WTC11 (cell line): ENCODE results near the gene SRI. TPM values are rescaled to one million over a fixed set of nuclear protein-coding genes. Genes with fewer than 3 reads are reported as not detected.

ENCODE experiments used
- ATAC-seq: fragments of 200-7000 bp; cut with Tn5 transposase; 2 replicates; pipeline ENCODE4 v1.10.0; 2021; ENCODE audit warnings: mild to moderate bottlenecking, moderate library complexity
- CTCF ChIA-PET: fragments of 300-600 bp; sonication (Branson Sonifier 250); formaldehyde crosslinking; loops from one replicate; lab custom pipeline; 2021; ENCODE audit warnings: antibody characterized with exemption; lab: Charles Lee
- POLR2A ChIA-PET: fragments of 350-600 bp; sonication (Branson Sonifier 250); formaldehyde crosslinking; loops from one replicate; lab custom pipeline; 2021; ENCODE audit warnings: antibody characterized with exemption; lab: Charles Lee
- DNase-seq: peaks from one replicate; pipeline ENCODE4 v3.0.0; 2021; ENCODE audit warnings: low spot score
- H3K27ac Mint-ChIP-seq: 2 replicates; pipeline ENCODE4 v1.8.0; 2021; ENCODE audit warnings: mixed read lengths
- H3K27me3 Mint-ChIP-seq: 2 replicates; pipeline ENCODE4 v1.8.0; 2021; ENCODE audit warnings: low read depth, mild to moderate bottlenecking, moderate library complexity, mixed read lengths
- H3K36me3 Mint-ChIP-seq: 2 replicates; pipeline ENCODE4 v1.8.0; 2021; ENCODE audit warnings: mixed read lengths
- H3K4me1 Mint-ChIP-seq: 2 replicates; pipeline ENCODE4 v1.8.0; 2022; ENCODE audit warnings: mixed read lengths
- H3K4me3 Mint-ChIP-seq: 2 replicates; pipeline ENCODE4 v1.8.0; 2021; ENCODE audit warnings: mild to moderate bottlenecking, moderate library complexity, mixed read lengths
- H3K9me3 Mint-ChIP-seq: 2 replicates; pipeline ENCODE4 v1.8.0; 2021; ENCODE audit warnings: mixed read lengths
- AR ChIP-seq: fragments of 250-450 bp; sonication (Bioruptor Pico); IDR thresholded peaks from 2 replicates; pipeline ENCODE4 v1.9.0; 2021; ENCODE audit warnings: mild to moderate bottlenecking
- ATF6 ChIP-seq: sonication (generic); formaldehyde crosslinking; IDR thresholded peaks from 2 replicates; pipeline ENCODE4 v1.8.1; 2023; ENCODE audit warnings: mild to moderate bottlenecking, missing genetic modification reagents
- CBFB ChIP-seq: sonication (generic); formaldehyde crosslinking; IDR thresholded peaks from 2 replicates; pipeline ENCODE4 v1.8.1; 2022; ENCODE audit warnings: mild to moderate bottlenecking, low read depth, missing genetic modification reagents
- CREB1 ChIP-seq: sonication (generic); formaldehyde crosslinking; IDR thresholded peaks from 2 replicates; pipeline ENCODE4 v1.8.0; 2023; ENCODE audit warnings: mild to moderate bottlenecking, missing genetic modification reagents
- E2F1 ChIP-seq: sonication (generic); formaldehyde crosslinking; IDR thresholded peaks from 2 replicates; pipeline ENCODE4 v1.8.0; 2022; ENCODE audit warnings: mild to moderate bottlenecking, missing genetic modification reagents
- E2F4 ChIP-seq: sonication (generic); formaldehyde crosslinking; IDR thresholded peaks from 2 replicates; pipeline ENCODE4 v1.8.1; 2022; ENCODE audit warnings: low read depth, mild to moderate bottlenecking, moderate library complexity, missing genetic modification reagents, borderline replicate concordance
- ESRRA ChIP-seq: sonication (generic); formaldehyde crosslinking; IDR thresholded peaks from 2 replicates; pipeline ENCODE4 v1.8.1; 2022; ENCODE audit warnings: mild to moderate bottlenecking, missing genetic modification reagents, borderline replicate concordance
- GABPB1 ChIP-seq: sonication (generic); formaldehyde crosslinking; IDR thresholded peaks from 2 replicates; pipeline ENCODE4 v1.8.1; 2023; ENCODE audit warnings: mild to moderate bottlenecking, missing genetic modification reagents
- MLX ChIP-seq: sonication (generic); formaldehyde crosslinking; IDR thresholded peaks from 2 replicates; pipeline ENCODE4 v1.8.1; 2023; ENCODE audit warnings: mild to moderate bottlenecking, missing genetic modification reagents, moderate library complexity
- MXD4 ChIP-seq: fragments of 250-450 bp; sonication (Bioruptor Pico); IDR thresholded peaks from 2 replicates; pipeline ENCODE4 v1.8.0; 2021; ENCODE audit warnings: mild to moderate bottlenecking, moderate library complexity, borderline replicate concordance
- NFE2L1 ChIP-seq: sonication (generic); formaldehyde crosslinking; IDR thresholded peaks from 2 replicates; pipeline ENCODE4 v1.8.1; 2023; ENCODE audit warnings: missing genetic modification reagents
- SMAD4 ChIP-seq: sonication (generic); formaldehyde crosslinking; IDR thresholded peaks from 2 replicates; pipeline ENCODE4 v1.8.0; 2022; ENCODE audit warnings: mild to moderate bottlenecking, missing genetic modification reagents
- ZBTB21 ChIP-seq: sonication (generic); formaldehyde crosslinking; IDR thresholded peaks from 2 replicates; pipeline ENCODE4 v1.8.1; 2023; ENCODE audit warnings: mild to moderate bottlenecking, missing genetic modification reagents, borderline replicate concordance
- ZBTB43 ChIP-seq: sonication (generic); formaldehyde crosslinking; IDR thresholded peaks from 2 replicates; pipeline ENCODE4 v1.8.1; 2023; ENCODE audit warnings: mild to moderate bottlenecking, missing genetic modification reagents
- ZNF232 ChIP-seq: sonication (generic); formaldehyde crosslinking; IDR thresholded peaks from 2 replicates; pipeline ENCODE4 v1.8.0; 2022; ENCODE audit warnings: mild to moderate bottlenecking, missing genetic modification reagents
- ZNF423 ChIP-seq: fragments of 250-450 bp; sonication (Bioruptor Pico); IDR thresholded peaks from 2 replicates; pipeline ENCODE4 v2.1.2; 2022; ENCODE audit warnings: mild to moderate bottlenecking, moderate library complexity
- ZNF532 ChIP-seq: fragments of 250-450 bp; sonication (Bioruptor Pico); IDR thresholded peaks from 2 replicates; pipeline ENCODE4 v1.9.0; 2021; ENCODE audit warnings: mild to moderate bottlenecking, borderline replicate concordance
- ZNF671 ChIP-seq: fragments of 250-450 bp; sonication (Bioruptor Pico); IDR thresholded peaks from 2 replicates; pipeline ENCODE4 v1.8.0; 2021; ENCODE audit warnings: mild to moderate bottlenecking
- ZSCAN18 ChIP-seq: fragments of 250-450 bp; sonication (Bioruptor Pico); IDR thresholded peaks from 2 replicates; pipeline ENCODE4 v2.1.2; 2022; ENCODE audit warnings: mild to moderate bottlenecking, moderate library complexity
- total RNA-seq: library from RNA; stranded (reverse); gene quantifications from 3 replicates; pipeline ENCODE4 v1.2.3, GENCODE V29; 2021

SRI gene
- total RNA-seq, 1 experiment from 2014 or later = 135 TPM

GRCh38 chr7:88183051-88183450 lies 36.8 kb downstream of the SRI start (continued):
- TF ChIP-seq ZNF532 (CRISPR knock-in tag) (no peak), ZNF423 (CRISPR knock-in tag) (no peak), SMAD4 (CRISPR knock-in tag) (no peak), MXD4 (no peak), ZNF671 (CRISPR knock-in tag) (no peak), CREB1 (CRISPR knock-in tag) (no peak), CBFB (CRISPR knock-in tag) (no peak), NFE2L1 (CRISPR knock-in tag) (no peak)
- TF ChIP-seq, all 79 proteins: peak for 0

- no peak for TF ChIP-seq ESRRA (CRISPR knock-in tag)
- TF ChIP-seq ZSCAN18 = no peak
- no peak for TF ChIP-seq E2F1 (CRISPR knock-in tag)
- TF ChIP-seq AR (CRISPR knock-in tag) = no peak
- no peak for TF ChIP-seq CREB1 (CRISPR knock-in tag)
- TF ChIP-seq MLX = no peak
- no peak for TF ChIP-seq GABPB1 (CRISPR knock-in tag)
- no peak for TF ChIP-seq E2F4 (CRISPR knock-in tag)
- TF ChIP-seq ZBTB43 (CRISPR knock-in tag) = no peak
- no peak for TF ChIP-seq ZBTB21
- TF ChIP-seq ATF6 (CRISPR knock-in tag) = no peak
- TF ChIP-seq ZNF232 (CRISPR knock-in tag) = no peak
- TF ChIP-seq, all 79 proteins: peak for 0
- ATAC-seq = no peak
- 0 out of 2 replicates have a peak, but pooled peaks cover 8% of the 10 kb centered on the region for H3K4me1 Mint-ChIP-seq
Measured at GRCh38 chr7:88176190-88176589, 43.6 kb downstream of the SRI start.

More at GRCh38 chr7:88176190-88176589, 43.6 kb downstream of the SRI start:
- H3K27ac Mint-ChIP-seq = no peak overlapping the region
- DNase-seq = no peak
- H3K36me3 Mint-ChIP-seq = no peaks in the 10 kb centered on the region
- no peaks in the 10 kb centered on the region for H3K27me3 Mint-ChIP-seq
- no peaks in the 10 kb centered on the region for H3K9me3 Mint-ChIP-seq
- POLR2A ChIA-PET = no interaction called here
- CTCF ChIA-PET = no interaction called here
- H3K4me3 Mint-ChIP-seq = no peak overlapping the region
